ENCODE measurements around the gene ABCC6.
"Not testable (repeated sequence)": the region's sequence is repeated elsewhere in the genome, so short reads cannot be mapped to it uniquely, and the experiment has no call there.

ABCC6 gene

DNA sequence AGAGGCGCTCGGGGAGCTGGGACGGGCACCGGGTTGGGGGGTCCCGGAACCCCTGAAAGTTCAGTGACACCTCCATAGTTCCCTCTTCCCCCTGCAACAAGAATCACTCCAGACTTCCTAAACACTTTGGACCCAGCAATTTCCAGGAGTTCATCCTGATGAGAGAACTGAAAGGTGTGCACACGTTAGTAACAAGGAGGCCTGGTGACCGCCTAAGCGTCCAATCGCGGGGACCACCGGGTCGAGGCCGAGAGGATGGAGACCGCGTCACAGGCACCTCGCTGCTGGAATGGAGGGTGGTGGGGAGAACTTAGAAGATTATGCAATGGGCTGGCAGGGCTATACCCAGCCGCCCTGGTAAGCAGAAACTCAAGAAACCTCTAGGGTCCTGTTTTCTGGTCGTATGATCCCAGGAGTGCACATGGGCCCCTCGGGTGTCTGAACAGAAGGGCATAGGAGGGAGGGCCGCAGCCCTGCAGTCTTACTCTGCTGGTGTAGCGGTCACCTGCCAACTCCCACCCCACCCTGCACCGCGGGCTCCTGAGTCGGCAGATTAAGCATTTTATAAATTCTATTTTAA, 458 bp upstream of the ABCC6 start:
- in situ Hi-C loops (cut with MboI; ENCODE audit: low sequenced_read_pairs): not testable (repeated sequence)

- in situ Hi-C loops (cut with MboI; ENCODE audit: low sequenced_read_pairs): not testable (repeated sequence)
Measured at GRCh38 chr16:16221382-16221781, 1.9 kb downstream of the ABCC6 start.

- in situ Hi-C loops (cut with MboI; ENCODE audit: low sequenced_read_pairs): not testable (repeated sequence)
Measured at GRCh38 chr16:16220449-16220848, 2.8 kb downstream of the ABCC6 start.

- in situ Hi-C loops (cut with MboI; ENCODE audit: low sequenced_read_pairs): not testable (repeated sequence)
Measured at GRCh38 chr16:16218787-16219186, 4.5 kb downstream of the ABCC6 start.

- in situ Hi-C loops (cut with MboI; ENCODE audit: low sequenced_read_pairs): not testable (repeated sequence)
Measured at GRCh38 chr16:16218349-16218748, 4.9 kb downstream of the ABCC6 start.

GRCh38 chr16:16213863-16214293, 9.4 kb downstream of the ABCC6 start:
- in situ Hi-C loops (cut with MboI; ENCODE audit: low sequenced_read_pairs): not testable (repeated sequence)

DNA sequence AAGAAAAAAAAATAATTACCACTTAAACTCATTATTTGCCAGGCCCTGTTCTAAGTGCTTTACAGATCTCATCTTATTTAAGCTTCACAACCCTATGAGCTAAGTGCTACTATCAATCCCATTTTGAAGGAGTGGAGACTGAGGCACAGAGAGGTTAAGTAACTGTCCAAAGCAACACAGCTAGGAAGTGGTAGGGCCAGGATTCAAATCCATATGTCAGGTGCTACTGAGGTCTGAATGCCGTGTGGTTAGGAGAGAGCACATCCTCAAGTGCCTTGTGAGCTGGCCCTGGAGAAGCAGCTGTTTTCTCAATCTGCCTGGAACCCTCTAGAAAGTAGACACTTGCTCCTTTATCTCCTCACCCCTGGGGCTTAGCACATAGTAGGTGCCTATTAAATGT, 11.9 kb downstream of the ABCC6 start:
- in situ Hi-C loops (cut with MboI; ENCODE audit: low sequenced_read_pairs): not testable (repeated sequence)

- in situ Hi-C loops (cut with MboI; ENCODE audit: low sequenced_read_pairs): not testable (repeated sequence)
Measured at GRCh38 chr16:16208461-16208860, 14.8 kb downstream of the ABCC6 start.

- in situ Hi-C loops (cut with MboI; ENCODE audit: low sequenced_read_pairs): not testable (repeated sequence)
Measured at GRCh38 chr16:16207787-16208334, 15.4 kb downstream of the ABCC6 start.

- in situ Hi-C loops (cut with MboI; ENCODE audit: low sequenced_read_pairs): not testable (repeated sequence)
Measured at GRCh38 chr16:16207097-16207786, 16.1 kb downstream of the ABCC6 start.

DNA sequence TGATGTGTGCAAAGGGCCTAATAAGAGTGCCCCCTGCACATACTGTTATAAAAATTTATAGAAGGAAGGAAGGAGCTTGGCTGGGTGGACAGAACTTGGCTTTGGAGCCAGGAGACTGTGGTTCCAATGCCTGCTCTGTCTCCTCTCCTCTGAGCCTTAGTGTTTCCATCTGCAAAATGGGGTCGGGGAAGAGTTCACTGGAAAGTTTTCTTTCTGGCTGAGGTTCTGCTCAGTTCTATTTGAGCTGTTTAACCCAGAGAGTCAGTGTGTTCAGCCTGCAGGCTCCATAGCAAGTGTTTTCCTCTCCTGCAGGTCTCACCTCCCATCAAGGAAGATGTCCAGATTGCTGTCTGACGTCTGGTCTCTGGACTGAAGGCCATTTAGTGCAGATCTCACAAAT, 17.4 kb downstream of the ABCC6 start:
- in situ Hi-C loops (cut with MboI; ENCODE audit: low sequenced_read_pairs): not testable (repeated sequence)

- in situ Hi-C loops (cut with MboI; ENCODE audit: low sequenced_read_pairs): not testable (repeated sequence)
Measured at GRCh38 chr16:16204552-16204951, 18.7 kb downstream of the ABCC6 start.

GRCh38 chr16:16203494-16203893, 19.8 kb downstream of the ABCC6 start:
- in situ Hi-C loops (cut with MboI; ENCODE audit: low sequenced_read_pairs): not testable (repeated sequence)

DNA sequence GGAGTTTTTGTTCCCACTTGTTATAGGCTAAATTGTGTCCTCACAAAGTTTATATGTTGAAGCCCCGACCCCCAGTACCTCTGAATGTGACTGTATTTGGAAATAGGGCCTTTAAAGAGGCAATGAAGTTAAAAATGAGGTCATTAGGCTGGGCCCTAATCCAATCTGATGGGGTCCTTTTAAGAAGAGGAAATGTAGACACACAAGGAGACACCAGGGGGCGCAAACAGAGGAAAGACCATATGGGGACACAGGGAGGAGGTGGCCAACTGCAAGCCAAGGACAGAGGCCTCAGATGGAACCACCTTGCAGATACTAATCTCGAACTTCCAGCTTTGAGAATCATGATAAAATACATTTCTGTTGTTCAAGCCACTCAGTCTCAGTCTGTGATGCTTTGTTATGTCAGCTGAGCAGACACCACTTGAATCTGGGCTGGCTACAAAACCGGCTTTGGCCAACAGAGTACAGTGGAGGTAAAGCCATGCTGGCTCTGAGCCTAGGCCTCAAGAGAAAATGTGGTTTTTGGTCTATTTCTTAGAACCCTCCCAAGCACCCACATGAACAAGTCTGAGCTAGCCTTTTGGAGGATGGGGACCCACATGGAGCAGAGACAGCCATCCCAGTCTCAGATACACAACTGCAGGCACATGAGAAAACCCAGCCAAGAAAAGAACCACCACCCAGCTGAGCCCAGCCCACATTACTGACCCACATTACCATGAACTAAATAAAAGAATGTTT, 20.7 kb downstream of the ABCC6 start:
- in situ Hi-C loops (cut with MboI; ENCODE audit: low sequenced_read_pairs): not testable (repeated sequence)

DNA sequence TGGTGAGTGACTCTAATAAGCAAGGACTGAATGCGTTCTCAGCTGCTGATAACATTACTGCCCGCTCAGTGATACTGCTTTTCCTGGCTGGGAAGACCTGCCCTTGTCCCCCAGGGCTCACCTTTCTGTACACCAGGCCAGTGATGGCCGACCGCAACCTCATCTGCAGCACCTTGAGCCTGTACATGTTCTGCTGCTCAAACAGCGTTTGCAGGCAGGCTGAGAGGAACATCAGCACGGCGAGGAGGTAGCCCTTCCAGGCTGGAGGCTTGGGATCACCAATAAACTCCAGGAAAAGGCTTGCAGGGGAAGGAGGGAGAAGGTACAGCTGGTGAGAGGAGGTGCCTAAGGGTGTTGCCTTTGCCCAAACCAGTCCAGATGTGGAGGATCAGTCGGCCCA, 21.4 kb downstream of the ABCC6 start:
- in situ Hi-C loops (cut with MboI; ENCODE audit: low sequenced_read_pairs): not testable (repeated sequence)

- in situ Hi-C loops (cut with MboI; ENCODE audit: low sequenced_read_pairs): not testable (repeated sequence)
Measured at GRCh38 chr16:16200391-16200790, 22.9 kb downstream of the ABCC6 start.

- in situ Hi-C loops (cut with MboI; ENCODE audit: low sequenced_read_pairs): not testable (repeated sequence)
Measured at GRCh38 chr16:16199428-16199827, 23.9 kb downstream of the ABCC6 start.

DNA sequence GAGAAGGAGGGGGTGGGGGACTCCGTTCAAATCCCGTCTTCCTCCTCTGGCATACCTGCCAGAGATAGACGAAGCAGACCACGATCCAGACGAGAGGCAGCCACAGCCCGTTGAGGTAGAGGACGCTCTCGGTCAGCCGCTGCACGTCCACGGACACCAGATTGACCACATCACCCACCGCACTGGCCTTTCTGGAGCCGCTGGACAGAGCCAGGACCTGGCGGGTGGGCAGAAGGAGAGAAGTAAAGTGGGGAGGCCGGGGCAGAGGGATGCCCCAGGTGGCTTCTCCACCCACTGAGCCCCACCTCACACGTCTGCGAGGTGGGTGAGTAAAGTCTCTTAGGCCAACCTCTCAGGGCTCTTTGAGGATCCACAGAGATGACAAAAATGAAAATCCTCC, 25.3 kb downstream of the ABCC6 start:
- in situ Hi-C loops (cut with MboI; ENCODE audit: low sequenced_read_pairs): no loop called here

- in situ Hi-C loops (cut with MboI; ENCODE audit: low sequenced_read_pairs): no loop called here
Measured at GRCh38 chr16:16197331-16197730, 26.0 kb downstream of the ABCC6 start.

GRCh38 chr16:16196099-16196498, 27.2 kb downstream of the ABCC6 start:
- in situ Hi-C loops (cut with MboI; ENCODE audit: low sequenced_read_pairs): no loop called here

- in situ Hi-C loops (cut with MboI; ENCODE audit: low sequenced_read_pairs): no loop called here
Measured at GRCh38 chr16:16191493-16192167, 31.7 kb downstream of the ABCC6 start.
